GM19324 (cell line): ENCODE measurements around the gene PPID.
"Not testable (repeated sequence)": the region's sequence is repeated elsewhere in the genome, so short reads cannot be mapped to it uniquely, and the experiment has no call there.

Source experiments
- ATAC-seq: cut with Tn5 transposase; IDR thresholded peaks from one replicate; pipeline ENCODE4 v1.9.1; 2021; ENCODE audit warnings: mild to moderate bottlenecking, moderate library complexity; ENCODE audit not compliant: unreplicated experiment, low FRiP score

PPID gene

DNA sequence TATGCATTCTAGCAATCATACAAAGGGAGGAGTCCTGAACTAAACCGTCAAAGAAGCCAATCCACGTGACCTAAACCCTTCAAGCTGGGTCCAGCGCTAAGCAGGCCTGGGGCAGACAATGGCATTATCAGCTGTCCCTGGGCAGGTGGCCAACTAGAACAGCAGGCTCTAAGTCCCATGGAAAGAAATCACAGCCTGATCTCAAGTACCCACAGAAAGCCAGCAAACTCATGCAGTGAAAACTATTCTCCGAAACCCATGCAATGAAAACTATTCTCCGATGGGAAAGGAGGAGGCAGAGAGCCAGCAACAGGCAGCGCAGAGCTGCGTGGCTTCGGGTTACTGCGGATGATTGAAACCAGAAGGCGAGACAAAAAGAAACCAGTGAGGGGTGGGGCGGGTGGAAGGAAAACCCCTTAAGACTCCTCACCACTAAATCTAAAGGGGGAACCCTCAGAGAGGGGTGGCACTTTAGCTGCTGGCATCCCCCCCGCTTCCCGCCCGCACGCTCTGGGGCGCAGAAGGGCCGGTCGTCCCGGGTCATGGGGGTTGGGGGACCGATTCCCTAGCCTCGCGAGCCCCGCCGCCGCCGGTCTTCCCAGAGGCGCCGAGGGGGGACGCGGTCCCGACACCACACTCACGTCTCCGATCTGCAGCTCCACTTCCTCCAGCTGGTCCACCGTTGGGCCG lies 52.1 kb downstream of the PPID start:
- peak; percentile 14 for ATAC-seq

DNA sequence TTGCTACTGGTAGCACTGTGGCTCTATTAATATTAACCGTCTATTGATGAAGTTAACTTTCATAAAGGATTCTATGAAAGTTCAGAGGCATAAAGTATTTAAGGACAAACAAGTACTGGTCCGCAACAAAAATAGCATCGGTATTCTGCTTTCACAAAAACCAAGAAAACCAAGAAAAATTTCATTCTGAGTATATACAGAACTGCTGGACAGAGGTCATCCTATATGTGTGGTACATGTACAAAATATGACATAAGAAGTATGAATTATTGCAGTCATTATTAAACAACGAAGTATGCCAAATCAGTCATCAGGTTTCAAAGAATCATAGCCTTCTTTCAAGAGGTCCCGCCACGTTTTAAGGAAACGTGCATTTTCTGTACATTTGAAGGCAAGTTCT lies 53.9 kb downstream of the PPID start:
- ATAC-seq = no peak

DNA sequence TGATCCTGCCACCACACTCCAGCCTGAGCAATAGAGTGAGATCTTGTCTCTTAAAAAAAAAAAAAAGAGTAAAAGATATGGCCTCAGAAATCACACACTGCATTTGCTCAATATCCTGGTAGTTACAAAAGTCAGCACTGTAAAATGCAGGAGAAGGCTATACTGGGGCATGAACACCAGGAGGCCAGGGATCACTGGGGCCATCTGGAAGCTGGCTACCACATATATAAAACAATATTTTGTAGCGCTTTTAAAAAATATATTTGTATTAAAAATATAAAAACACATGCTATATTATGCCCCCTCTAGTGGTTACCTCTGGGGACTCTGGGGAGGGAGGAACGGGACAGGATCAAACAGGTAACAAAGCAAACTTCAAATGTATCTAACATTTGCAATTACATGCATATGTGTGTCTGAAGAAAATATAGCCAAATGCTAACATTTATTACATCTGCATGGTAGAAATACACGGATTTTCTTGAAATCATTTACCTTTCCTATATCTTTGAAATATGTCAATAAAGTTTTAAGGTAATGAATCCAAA lies 55.5 kb downstream of the PPID start:
- no peak for ATAC-seq

DNA sequence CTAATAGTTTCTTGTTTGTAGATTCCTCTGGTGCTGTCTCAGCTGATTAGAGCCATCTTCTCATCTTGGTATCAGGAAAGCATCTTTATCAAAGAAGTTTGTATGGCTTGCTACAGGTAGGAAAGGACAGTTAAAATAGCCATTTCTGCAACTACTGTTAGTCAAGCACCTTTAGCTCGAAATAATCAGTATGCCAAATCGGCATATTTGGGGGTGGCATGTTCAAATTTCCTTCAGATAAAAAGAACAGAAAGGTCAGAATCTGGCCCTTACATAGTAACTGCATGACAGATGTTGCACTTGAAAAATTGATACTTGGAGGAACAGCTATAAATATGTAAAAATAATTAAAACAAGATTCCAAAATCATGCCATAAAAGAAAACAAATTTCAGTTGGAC lies 56.3 kb downstream of the PPID start:
- ATAC-seq = no peak

DNA sequence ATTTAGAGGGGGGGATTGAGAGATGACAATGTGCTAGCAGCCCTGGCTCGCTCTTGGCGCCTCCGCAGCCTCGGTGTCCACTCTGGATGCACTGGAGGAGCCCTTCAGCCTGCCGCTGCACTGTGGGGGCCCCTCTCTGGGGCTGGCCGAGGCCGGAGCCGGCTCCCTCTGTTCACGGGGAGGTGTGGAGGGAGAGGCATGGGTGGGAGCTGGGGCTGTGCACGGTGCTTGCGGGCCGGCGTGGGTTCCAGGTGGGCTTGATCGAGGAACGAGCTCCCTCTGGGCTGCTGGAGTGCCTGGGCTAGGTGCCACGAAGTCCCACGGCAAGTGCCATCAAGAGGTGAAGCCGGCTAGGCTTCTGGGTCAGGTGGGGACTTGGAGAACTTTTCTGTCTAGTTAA lies 58.4 kb downstream of the PPID start:
- ATAC-seq = no peak

DNA sequence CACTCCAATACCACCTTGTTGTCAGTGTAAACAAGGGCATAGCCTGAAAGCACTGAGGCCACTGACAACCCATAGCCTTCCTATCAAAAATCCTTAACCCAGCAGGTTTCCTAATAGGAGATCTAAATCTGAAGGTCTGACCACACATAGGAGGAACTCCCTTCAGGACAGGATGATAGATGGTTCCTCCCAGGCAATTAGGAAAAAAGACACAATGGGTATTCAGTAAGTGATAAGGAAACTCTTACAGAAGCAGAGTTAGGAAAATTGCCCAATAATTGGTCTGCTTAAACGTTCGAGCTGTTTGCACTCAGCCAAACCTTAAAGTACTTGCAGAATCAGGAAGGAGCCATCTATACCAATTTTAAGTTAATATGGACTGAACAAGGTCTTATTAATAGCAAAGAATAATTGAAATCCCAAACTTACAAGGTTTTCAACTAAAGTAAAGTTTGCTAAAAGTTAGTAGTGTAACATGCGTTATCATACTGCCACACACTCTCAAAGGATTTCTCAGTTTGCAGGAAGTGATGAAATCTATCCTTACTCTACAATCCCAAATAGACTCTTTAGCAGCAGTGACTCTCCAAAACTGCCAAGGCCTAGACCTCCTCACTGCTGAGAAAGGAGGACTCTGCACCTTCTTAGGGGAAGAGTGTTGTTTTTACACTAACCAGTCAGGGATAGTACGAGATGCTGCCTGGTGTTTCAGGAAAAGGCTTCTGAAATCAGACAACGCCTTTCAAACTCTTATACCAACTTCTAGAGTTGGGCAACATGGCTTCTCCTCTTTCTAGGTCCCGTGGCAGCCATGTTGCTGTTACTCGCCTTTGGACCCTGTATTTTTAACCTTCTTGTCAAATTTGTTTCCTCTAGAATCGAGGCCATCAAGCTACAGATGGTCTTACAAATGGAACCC lies 59.2 kb downstream of the PPID start:
- ATAC-seq = not testable (repeated sequence)

DNA sequence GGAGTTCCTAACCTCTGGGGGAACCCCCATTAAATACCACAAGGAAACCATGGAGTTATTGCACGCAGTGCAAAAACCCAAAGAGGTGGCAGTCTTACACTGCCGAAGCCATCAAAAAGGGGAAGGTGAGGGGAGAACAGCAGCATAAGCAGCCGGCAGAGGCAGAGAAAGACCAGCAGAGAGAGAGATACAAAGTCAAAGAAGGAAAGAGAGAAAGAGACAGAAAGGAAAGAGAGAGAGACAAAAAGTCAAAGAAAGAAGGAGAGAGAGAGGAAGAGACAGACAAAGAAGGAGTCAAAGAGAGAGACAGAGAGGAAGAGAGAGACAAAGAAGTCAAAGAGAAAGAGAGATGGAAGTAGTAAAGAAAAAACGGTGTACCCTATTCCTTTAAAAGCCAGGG lies 59.9 kb downstream of the PPID start:
- not testable (repeated sequence) for ATAC-seq
